Upper lobe of left lung (tissue), 4 donors: ENCODE results near the gene SNIP1.

Source experiments
- POLR2A ChIP-seq, 4 donors: fragments of 450-650 bp; IDR thresholded peaks; one replicate each; pipeline ENCODE4 v1.5.1; 2016 to 2017; ENCODE audit warnings: antibody characterized with exemption in 4 of 4, mild to moderate bottlenecking in 2 of 4
- TF ChIP-seq, protein P1 (sequence below), 6 experiments: fragments of 450-650 bp in 4 of 6; fragments of 200-600 bp in 2 of 6; sonication (generic) in 2 of 6; IDR thresholded peaks; one replicate each; pipeline ENCODE4 v1.5.1; 2016 to 2019; ENCODE audit warnings: antibody characterized with exemption in 6 of 6

GRCh38 chr1:37601441-37601840 lies 47.3 kb upstream of the SNIP1 start:
- TF ChIP-seq, protein P1, sequence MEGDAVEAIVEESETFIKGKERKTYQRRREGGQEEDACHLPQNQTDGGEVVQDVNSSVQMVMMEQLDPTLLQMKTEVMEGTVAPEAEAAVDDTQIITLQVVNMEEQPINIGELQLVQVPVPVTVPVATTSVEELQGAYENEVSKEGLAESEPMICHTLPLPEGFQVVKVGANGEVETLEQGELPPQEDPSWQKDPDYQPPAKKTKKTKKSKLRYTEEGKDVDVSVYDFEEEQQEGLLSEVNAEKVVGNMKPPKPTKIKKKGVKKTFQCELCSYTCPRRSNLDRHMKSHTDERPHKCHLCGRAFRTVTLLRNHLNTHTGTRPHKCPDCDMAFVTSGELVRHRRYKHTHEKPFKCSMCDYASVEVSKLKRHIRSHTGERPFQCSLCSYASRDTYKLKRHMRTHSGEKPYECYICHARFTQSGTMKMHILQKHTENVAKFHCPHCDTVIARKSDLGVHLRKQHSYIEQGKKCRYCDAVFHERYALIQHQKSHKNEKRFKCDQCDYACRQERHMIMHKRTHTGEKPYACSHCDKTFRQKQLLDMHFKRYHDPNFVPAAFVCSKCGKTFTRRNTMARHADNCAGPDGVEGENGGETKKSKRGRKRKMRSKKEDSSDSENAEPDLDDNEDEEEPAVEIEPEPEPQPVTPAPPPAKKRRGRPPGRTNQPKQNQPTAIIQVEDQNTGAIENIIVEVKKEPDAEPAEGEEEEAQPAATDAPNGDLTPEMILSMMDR (IDR thresholded peaks at IDR 0.05): no peak
- TF ChIP-seq POLR2A (IDR thresholded peaks at IDR 0.05): no peak
